PFSK-1 (cell line): Measurements from ENCODE around the gene RSAD1.

Source experiments
- POLR2AphosphoS5 ChIP-seq: IDR thresholded peaks from 2 replicates; pipeline ENCODE4 v1.6.1; 2012; ENCODE audit warnings: low read depth, mild to moderate bottlenecking, control low read depth, low read length, moderate library complexity
- TAF1 ChIP-seq: IDR thresholded peaks from 2 replicates; pipeline ENCODE4 v1.6.1; 2012; ENCODE audit warnings: low read length, control low read depth, borderline replicate concordance; ENCODE audit not compliant: insufficient read depth
- TF ChIP-seq, protein P1 (sequence below), 2 experiments: IDR thresholded peaks; 2 replicates each; pipeline versions ENCODE4 v1.6.1 to v1.8.0; 2011 to 2012; ENCODE audit warnings: low read depth in 2 of 2, low read length in 2 of 2, control low read depth in 1 of 2, inconsistent platforms in 1 of 2, mild to moderate bottlenecking in 1 of 2, moderate library complexity in 1 of 2; ENCODE audit not compliant: insufficient read depth in 1 of 2

DNA sequence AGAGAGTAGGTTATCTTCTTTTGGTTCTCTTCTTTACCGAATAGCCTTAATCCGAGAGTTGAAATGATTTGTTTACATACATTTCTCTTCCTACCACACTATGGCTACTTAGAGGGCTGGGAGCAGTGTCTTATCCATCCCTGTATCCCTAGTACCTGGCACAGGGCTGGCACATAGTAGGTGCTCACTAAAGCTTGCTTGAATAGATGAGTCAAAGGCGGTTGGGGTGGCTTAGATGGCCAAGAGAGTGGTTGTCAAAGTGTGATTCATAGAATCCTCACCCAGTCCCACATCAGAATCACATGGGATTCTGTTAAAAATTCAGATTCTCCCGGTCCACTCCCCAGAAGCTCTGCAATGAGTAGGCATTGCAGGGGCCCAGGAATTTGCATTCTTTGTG is 21.0 kb upstream of the RSAD1 start:
- TF ChIP-seq POLR2AphosphoS5 (no peak), TAF1 (no peak)
- TF ChIP-seq, protein P1, sequence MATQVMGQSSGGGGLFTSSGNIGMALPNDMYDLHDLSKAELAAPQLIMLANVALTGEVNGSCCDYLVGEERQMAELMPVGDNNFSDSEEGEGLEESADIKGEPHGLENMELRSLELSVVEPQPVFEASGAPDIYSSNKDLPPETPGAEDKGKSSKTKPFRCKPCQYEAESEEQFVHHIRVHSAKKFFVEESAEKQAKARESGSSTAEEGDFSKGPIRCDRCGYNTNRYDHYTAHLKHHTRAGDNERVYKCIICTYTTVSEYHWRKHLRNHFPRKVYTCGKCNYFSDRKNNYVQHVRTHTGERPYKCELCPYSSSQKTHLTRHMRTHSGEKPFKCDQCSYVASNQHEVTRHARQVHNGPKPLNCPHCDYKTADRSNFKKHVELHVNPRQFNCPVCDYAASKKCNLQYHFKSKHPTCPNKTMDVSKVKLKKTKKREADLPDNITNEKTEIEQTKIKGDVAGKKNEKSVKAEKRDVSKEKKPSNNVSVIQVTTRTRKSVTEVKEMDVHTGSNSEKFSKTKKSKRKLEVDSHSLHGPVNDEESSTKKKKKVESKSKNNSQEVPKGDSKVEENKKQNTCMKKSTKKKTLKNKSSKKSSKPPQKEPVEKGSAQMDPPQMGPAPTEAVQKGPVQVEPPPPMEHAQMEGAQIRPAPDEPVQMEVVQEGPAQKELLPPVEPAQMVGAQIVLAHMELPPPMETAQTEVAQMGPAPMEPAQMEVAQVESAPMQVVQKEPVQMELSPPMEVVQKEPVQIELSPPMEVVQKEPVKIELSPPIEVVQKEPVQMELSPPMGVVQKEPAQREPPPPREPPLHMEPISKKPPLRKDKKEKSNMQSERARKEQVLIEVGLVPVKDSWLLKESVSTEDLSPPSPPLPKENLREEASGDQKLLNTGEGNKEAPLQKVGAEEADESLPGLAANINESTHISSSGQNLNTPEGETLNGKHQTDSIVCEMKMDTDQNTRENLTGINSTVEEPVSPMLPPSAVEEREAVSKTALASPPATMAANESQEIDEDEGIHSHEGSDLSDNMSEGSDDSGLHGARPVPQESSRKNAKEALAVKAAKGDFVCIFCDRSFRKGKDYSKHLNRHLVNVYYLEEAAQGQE (IDR thresholded peaks at IDR 0.05; ENCODE audit: insufficient read depth in 1 of 2, low read depth in 2 of 2, low read length in 2 of 2), result no peak
